Measurements from ENCODE around the gene PELI2.

PELI2 gene

DNA sequence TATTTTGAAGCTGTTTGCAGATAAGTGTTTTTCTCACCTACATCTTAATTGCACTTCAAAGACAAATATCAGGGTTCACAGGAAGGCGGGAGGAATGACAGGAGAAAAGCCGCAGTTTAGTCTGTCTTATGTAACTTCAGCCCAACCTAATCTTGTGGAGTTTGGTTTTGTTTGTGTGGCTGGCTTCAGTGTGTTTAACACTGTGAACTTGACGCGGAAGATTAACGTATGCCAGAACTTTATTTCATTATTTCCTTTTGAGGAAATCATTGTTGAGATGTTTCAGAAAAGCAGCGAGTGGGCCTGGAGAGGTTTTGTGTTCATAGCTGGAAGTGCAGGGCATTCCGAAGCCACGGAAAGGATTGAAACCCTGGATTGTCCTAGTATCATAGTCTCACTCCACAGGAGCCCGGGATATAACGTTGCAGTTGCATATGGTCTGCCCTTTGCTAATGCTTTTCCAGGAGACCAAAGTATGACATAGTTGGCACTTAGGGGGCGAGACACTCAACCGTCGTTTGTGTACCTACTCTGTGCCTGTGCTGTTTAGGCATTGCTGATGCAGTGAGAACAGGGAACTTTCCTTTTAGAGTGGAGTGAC, 2.0 kb downstream of the PELI2 start:
- no peak for DNase-seq

DNA sequence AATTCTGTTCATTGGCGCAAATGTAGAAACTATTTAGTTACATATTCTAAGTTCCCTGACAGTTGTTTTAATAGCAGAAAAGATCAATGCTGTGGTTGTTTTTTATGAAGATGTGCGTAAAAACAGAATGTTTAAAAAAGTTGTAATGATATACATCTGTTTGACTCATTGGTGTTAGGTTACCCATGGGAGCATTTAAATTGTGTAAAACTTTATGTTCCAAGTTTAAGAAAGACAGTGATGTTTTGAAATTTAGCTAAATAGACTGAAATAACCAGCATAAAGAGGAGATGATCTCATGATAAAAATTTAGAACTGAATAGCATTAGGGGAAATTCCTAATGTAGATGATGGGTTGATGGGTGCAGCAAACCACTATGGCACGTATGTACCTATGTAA, 3.6 kb downstream of the PELI2 start:
- DNase-seq: no peak

DNA sequence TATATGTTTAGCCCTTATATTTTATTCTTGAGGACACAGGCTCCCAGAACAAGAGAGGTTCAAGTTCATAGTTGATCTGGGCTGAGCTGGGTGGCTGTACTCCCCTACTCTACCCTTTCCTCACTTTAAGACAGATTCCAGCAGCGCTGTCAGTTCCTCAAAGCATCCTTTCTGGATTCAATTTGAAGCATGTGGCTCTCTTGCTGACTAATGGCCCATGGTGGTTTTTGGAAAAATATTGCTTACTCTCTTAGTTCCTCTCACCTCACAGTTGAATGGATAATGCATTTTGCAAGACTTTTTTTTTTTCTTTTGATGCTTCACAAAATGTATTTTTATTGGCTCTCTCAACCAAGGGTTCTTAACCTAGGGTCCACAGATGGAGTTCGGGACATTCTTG, 4.1 kb downstream of the PELI2 start:
- DNase-seq: no peak

DNA sequence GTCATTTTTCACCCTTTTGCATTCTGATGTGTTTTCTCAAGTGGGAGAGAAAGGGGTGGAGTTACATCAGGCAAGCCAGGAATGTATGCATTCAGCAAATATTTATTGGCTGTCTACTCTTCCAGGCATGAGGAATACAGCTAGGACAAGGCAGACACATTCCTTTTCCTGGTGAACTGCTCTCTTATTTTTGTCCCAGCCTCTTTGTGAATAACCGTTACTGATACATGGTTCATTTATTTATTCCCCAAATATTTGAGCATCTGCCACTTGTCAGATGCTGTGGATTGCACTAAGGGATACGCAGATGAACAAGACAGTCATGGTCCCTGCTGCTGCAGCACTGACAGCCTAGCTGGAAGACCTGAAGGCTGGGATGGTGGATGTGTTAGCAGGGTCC, 6.1 kb downstream of the PELI2 start:
- DNase-seq: no peak

DNA sequence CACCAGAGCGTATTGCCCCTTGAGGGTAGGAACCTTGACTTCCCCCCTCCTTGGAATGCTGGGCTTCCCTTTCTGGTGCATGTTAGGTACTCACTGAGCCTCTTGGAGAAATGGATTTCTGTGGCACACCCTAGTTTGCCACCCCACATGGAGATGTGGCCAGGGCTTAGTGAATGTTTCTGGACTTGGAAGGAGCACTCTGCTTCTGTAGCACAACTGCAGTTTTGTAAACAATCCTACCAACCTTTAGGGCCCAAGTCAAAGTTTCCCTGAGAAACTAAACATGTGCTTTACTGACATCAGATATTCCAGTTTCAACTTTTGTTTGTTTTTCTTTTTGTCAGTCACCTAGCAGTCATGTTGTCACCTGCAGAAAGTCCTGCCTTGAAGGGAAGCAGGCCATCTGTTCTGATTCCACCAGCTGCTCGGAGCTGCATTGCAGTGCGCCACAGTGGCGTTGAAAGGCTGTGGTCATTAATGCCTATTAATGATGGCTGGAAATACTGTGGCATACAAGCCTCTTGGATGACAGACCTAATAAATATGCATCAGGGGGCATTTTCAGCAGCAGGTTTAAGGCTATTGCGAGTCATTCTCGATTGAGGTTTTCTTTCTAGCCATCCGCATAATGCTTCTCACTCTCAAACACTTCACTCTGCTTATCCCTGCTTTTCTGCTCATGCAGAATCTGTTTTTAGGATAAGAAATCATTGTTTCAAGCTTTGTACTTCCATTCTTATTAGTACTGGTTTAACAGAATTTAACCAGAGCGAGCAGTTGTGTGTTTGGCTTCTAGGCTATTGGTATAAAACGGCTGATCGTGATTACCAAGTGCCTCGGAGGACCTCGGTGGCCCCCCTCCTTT, 7.8 kb downstream of the PELI2 start:
- no peak for DNase-seq

DNA sequence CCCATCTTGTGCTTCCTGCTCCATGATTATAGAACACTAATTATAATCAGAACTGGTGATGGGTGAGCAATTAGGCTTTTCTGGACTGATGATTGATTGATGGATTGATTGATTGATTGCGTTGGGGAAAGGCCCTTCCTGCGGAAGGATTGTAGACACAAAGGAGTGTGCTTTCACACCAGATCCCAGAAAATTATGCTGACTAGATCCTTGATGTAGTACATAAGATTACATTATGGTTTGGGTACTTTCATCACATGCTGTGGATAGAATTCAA, 8.4 kb downstream of the PELI2 start:
- no peak for DNase-seq

DNA sequence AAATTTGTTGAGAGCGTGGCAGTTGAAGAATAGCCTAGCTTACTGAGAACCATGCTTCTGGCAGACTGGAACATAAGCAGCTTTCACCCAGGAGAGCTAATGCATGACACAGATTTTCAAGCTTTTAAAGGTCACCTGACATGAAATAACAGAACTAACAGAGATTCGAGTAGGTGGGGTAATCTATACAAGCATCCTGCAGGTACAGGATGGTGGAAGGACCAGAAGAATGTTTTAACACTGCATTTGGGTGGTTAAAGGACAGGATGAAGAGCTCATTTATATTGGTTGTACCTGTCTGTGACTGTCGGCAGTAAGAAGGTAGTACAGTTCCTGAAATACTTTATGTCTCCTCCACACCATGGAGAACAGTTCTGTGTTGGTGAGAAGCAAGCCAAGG, 8.9 kb downstream of the PELI2 start:
- no peak for DNase-seq

DNA sequence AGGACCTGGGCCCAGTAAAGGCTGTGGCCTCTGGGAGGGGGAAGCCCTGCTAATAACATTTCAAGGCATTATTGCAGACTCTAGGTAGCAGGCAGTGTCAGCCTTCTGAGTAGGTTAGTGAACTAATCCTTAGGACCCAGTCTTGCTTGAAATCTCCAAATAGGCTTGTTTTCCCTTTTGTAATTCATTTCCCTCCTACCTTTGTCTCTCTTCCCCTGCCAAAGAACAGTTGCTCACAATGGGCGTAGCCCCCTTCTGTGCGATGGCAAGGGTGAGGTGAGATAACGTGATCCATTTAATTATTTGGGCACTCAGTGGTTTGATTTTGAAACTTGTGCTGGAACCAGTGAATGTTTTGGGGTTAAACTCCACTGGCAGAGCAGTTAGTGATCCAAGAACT, 10.9 kb downstream of the PELI2 start:
- DNase-seq: no peak

DNA sequence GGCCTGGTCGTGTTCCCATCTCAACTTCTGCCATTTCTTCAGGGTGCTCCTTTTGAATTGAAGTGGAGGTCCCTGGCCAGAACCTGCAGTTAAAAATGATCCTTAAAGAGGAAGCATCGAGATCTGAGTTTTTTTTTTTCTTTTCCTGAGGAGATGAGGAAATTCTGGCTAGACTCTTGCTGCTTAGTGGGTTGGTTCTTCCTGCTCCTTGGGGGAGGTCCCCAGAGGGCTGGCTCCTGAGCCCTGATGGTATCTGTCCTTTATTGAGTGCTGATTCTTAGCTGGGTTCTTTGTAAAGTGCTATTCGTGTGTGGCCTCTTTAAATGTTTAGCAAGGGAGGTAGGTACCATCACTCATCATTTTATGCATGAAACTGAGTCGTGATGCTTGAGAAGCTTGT, 11.7 kb downstream of the PELI2 start:
- DNase-seq: no peak

DNA sequence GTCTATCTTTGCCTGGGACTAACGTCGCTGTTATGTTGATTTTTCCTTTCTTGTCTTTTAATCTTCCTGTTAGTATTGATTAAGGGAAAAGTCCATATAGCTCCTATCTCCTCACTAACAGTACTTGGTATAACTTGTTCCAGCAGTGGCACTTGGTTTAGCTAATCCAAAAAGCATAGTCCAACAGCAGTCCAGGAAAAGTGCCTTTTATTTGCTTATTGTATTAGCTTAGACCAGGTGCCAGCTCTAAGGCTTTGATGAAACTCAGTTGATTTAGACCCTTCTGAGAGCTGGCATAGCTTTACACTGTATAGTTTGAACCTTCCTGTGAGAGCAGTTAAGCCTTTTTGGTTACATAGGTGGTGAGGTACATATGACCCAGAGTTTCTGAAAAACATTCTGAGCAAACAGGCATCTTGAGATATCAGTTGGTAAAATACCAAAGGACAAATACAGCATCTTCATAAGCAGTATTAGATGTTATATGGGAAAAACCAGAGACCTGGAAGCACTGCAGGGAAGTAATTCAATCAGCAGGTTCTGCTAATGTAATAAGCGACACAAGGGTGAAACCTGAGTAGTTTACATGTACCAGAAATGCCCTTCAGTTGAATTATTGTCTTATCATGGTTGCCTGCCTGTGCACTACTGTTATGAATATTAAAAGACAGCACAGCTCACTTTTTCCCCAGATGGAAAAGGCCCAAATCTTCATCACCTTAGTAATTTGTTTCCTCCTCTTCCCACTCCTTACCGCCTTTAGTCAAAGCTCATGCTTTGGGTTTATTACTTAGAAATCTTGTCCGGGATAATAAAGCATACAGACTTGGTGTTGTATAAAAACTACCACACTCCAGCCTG, 13.0 kb downstream of the PELI2 start:
- DNase-seq: no peak

DNA sequence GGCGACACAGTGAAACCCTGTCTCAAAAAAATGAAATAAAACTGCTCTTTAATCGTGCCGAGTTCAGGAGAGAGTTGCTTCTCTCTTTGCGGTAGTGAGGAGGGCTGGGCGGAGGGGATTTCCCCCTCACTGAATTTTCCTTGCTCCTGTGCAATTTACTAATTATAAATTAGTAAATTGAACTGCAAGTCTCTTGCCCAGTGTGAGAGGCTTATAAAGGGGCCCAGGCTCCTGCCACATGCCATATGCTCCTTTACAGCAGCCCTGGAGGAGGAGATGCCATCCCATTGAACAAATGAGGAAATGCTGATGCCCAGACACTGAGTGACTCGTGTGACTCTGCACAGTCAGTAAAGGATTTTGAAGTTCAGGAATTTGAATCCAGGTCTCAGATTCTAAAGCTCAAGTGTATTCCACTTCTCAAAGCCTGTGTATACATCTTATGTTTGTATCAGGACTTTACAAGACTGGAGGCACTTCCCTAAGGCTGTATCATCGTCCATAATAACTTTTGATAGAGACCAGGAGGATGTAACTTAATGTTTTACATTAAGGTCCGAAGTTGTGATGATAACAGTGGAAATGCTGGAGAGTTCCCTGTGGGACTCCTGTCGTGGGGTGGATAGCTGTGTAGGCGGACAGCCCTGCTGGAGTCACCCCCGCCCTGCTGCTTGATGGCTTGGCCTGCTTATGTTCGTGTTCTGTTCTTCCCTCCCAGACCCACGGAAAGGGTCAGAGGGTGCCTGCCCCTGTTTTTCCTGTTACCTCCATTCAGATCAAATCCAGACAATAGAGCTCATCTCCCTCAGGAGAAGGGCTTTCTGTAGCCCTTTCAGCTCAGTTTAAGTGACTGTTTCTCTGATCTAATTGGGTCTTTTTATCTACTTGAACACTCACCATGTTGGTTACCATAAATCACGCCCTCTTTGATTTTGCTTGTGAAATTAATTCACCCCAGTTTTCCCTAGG, 13.9 kb downstream of the PELI2 start:
- DNase-seq: no peak

DNA sequence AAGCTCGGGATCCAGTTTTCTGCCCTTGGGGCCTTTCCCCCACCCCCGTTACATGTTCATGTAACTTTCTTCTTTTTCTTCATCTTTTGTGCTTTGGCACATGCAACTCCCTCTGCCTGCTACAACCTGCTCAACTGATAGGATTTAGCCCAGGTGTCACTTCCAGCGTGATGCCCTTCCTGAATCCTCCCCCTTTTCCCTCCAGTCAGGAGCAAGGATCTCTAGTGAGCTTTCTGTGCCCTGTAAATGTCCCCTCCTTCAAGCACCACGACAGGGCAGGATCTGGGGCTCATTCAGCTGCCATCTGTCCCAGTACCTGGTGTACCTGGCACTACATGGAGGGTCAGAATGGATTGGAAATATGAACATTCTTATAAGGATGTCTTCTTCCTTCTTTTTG, 15.3 kb downstream of the PELI2 start:
- no peak for DNase-seq

DNA sequence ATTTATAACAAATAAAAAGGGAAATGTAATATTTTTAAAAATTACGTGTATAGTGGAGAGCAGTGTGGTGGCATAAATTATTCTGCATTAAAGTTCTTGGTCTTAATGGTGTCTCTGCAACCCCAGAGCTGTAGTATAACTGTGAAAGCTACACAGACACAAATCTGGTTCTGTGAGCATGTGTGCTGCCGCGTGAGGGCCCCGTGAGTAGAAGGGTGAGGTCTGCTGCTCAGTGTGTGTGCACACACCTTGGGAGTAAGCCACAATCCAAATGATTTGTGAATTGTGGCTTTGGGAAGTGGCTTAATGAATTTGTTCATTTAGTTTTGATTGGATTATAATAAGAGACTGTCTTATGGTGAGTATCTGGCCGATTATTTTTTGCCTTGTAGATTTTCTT, 16.8 kb downstream of the PELI2 start:
- no peak for DNase-seq

DNA sequence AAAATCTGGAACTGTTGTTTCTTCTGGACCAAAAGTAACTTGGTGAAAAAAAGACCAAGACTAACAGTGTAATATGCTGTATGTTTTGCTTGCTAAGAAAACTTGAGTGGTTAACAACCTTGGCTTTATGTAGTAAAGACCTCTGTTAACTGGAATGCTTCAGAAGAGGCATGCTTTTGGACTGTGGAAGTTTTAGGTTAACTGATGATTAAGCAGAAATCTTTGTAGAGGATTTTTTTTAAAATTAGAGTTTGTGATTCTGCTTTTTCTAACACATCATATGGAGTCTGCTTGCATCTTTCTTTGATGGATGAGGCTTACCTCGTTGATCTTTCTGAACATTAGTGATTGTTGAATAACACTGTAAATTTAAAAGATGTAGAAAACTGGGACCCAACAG, 17.5 kb downstream of the PELI2 start:
- no peak for DNase-seq

DNA sequence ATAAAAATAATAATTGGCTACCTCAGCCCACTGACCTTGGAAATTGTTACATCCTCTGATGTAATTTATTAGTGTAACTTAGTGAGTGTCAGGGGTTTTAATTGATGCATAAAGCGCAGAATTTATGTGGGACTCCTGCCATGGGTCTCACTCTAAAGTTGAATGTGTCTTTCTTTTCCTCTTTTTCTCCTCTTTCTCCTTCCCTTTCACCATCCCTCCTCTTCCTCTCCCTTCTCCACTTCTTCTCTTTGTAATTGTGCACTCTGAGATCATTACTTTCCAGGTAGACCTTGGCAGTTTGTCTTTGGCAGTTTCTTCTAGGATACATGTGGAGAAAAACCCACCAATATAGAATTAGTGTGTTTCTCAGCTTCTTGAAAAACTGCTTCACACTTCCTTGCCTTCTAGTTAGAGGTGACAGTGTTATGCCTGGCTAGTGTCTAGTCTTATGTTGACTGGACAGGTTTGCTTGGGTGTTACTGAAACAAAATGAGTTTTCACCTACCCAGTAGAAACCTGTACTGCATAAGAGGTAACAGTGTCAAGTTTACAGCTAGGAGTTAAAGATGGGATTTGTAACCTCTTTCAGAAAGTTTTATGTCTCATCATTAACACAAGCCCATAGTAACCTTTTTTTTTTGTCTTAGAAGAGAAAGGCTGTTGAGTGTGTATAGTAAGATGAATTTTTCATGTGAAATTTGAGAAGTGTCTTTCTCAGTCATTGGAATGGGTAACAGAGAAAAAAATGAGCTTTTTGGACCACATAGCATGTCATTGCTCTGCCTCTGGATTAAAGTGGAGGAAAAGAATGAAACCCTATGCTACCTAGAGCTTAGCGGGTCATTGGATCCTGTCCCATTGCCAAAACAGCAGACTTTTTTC, 18.6 kb downstream of the PELI2 start:
- DNase-seq: no peak

DNA sequence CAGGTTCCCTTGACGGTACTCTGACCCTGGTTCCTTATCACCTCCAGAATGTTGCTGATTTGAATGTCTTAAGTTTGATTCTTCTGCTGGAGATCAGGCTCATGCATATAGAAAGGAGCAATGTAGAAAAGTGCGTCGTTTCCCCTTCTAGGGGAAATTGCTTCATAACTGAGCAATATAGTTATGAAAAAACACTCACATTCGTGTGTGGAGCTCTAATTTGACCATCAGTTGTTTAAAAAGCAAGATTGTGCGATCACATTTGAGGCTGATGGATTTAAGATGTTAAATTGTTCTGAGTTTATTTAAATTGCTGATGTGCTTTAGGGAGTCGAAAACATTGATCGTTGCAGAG, 19.2 kb downstream of the PELI2 start:
- DNase-seq: no peak

DNA sequence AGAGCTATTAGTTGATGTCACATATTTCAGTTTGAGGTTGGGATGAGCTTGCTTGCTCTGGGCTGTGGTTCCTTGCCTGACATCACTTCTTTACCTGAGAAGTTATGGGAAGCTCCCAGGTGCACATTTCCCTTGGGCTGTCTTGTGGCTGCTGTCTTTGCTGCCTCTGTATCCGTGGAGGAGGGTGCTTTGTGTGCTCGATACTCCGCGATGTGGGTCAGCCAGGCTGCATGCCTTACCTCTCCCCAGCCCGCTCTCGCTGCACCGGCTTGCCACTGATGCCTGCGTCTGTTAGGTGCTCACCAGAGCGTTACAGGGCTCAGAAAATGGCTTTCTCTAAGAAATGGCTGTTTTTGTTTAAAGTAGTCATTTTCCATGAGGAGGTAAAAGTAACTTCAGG, 19.6 kb downstream of the PELI2 start:
- DNase-seq: no peak

DNA sequence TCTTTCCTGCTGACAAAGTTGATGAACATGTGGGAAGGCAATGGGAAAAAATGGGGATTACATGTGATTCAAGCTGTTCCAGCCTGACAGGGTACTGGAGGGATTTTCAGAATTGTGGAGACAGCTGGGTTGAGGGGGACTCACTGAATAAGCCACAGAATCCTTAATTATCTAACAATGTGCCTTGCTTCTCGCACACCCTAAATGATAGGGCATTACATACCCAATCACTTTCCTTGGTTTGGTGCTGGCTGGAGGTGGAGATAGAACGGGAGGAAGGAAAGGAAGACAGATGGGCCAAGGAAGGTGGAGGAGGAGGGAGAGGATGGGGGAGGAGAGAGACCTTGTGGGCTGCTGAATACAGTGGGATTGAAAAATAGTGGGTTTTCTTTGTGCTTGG, 20.7 kb downstream of the PELI2 start:
- DNase-seq: no peak

DNA sequence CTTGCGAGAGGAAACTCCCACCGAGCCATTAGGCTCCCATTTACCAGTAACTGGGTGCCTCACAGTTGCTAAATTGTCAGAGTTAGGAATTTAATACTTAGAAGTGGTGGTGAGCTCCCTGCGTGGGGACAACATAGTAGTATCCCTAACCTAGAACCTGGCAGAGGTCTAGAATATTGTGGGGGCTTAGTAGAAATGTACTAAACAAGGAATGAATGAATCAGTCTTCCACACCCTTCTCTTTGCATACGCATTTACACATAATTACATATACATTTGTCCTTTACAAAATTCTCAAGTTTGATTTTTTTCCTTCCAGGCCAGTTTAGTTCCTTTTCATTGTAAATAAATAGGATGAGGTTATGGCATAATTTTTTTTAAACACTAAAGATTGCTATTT, 24.1 kb downstream of the PELI2 start:
- no peak for DNase-seq

DNA sequence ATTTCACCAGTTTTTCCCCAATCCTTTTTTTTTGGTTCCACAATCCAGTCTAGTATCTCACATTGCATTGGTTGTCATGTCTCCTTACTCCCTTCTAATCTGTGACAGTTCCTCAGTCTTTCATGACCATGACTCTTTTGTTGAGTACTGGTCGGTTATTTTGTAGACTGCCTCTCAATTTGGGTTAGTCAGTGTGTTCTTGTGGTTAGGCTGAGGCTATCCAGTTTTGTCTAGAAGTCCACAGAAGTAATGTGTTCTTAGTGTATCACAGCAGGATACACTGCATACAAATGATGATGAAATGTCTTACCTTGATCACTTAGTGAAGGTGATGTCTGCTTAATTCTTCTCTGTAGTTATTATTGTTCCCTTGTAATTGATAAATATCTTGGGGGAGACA, 24.8 kb downstream of the PELI2 start:
- no peak for DNase-seq

DNA sequence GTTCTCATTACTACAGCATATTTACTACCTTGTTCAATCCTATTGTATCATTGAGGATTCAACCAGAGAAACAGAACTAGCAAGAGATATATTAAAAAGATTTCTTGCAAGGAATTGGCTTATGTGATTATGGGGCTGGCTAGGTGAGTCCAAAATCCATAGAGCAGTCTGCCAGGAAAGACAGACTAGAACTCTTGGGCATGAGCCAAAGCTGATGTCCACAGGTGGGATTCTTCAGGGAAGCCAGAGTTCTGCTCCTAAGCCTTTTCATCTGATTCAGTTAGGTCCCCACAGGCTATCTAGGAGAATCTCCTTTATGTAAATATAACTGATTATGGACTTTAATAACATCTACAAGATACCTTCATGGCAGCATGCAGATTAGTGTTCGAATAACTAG, 26.0 kb downstream of the PELI2 start:
- DNase-seq: no peak

DNA sequence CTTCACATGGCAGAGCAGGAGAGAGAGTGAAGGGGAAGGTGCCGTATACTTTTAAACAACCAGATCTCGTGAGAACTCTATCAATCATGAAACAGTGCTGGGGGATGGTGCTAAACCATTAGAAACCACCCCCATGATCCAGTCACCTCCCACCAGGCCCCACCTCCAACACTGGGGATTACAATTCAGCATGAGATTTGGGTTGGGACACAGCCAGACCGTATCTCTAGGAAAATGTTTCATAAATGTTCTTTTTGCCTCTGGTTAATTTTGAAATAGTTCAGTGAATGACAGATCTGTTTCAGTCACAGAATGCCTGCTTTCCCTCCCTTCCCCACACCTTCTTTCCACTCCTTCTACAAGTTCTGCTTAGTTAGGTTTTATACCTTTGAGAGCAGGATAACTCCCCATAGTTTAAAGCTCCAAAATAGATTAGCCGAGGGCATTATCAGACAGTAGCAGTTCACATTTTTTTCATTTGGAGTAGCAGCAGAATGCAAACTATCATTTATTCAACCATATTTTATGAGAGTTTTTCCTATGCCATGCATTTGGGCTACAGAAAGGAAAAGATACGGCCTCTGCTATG, 27.1 kb downstream of the PELI2 start:
- no peak for DNase-seq
